CD4-positive, alpha-beta T cell treated with Interleukin-4 for 1 hour (primary cell): ENCODE results near the gene PRELP.

Source experiments
- DNase-seq, 2 donors: peaks; one replicate each; pipeline ENCODE4 v3.0.0-alpha.2; 2020 to 2022

The PRELP gene

GRCh38 chr1:203479646-203480045, 4.0 kb downstream of the PRELP start:
- DNase-seq: no peak

GRCh38 chr1:203480084-203480483, 4.5 kb downstream of the PRELP start:
- DNase-seq: no peak

GRCh38 chr1:203480525-203481084, 5.0 kb downstream of the PRELP start:
- peak; percentile 46 to 57 for DNase-seq

GRCh38 chr1:203481196-203481595, 5.6 kb downstream of the PRELP start:
- DNase-seq: no peak

GRCh38 chr1:203486618-203487370, 11.2 kb downstream of the PRELP start:
- DNase-seq: no peak

- DNase-seq: no peak
Measured at GRCh38 chr1:203488539-203488938, 12.9 kb downstream of the PRELP start.

GRCh38 chr1:203490607-203491006, 15.0 kb downstream of the PRELP start:
- DNase-seq: no peak

- no peak for DNase-seq
Measured at GRCh38 chr1:203491664-203492063, 16.1 kb downstream of the PRELP start.

- DNase-seq: no peak
Measured at GRCh38 chr1:203492082-203492747, 16.6 kb downstream of the PRELP start.

GRCh38 chr1:203492748-203493130, 17.1 kb downstream of the PRELP start:
- DNase-seq: no peak

- no peak for DNase-seq
Measured at GRCh38 chr1:203493901-203494300, 18.3 kb downstream of the PRELP start, which contains the start of gene OPTC. Gene OPTC (plus strand): TSS chr1:203494153. CDS start chr1:203496006, 1,853 bp downstream.

GRCh38 chr1:203495845-203496244, 20.2 kb downstream of the PRELP start:
- DNase-seq: no peak

- no peak for DNase-seq
Measured at GRCh38 chr1:203497269-203497777, 21.7 kb downstream of the PRELP start.

GRCh38 chr1:203499643-203500278, 24.2 kb downstream of the PRELP start:
- no peak for DNase-seq

- DNase-seq: no peak
Measured at GRCh38 chr1:203500279-203500678, 24.7 kb downstream of the PRELP start.

GRCh38 chr1:203503836-203504235, 28.2 kb downstream of the PRELP start:
- no peak for DNase-seq

- DNase-seq: peak; percentile 67 to 76
Measured at GRCh38 chr1:203504400-203505250, 29.0 kb downstream of the PRELP start.

GRCh38 chr1:203505526-203506204, 30.1 kb downstream of the PRELP start:
- DNase-seq: no peak

- DNase-seq: no peak
Measured at GRCh38 chr1:203506858-203507626, 31.4 kb downstream of the PRELP start.

GRCh38 chr1:203507759-203508158, 32.2 kb downstream of the PRELP start:
- DNase-seq: no peak
